Testis (tissue), 2 donors: ENCODE measurements around the gene ARHGAP27.

Experiments
- POLR2A ChIP-seq: fragments of 450-650 bp; IDR thresholded peaks from one replicate; pipeline ENCODE4 v1.6.1; 2017; ENCODE audit warnings: antibody characterized with exemption, mild to moderate bottlenecking, moderate library complexity
- TF ChIP-seq, protein P1 (sequence below), 3 experiments: fragments of 450-650 bp in 2 of 3; fragments of 200-600 bp in 1 of 3; sonication (generic) in 1 of 3; IDR thresholded peaks; one replicate each; pipeline ENCODE4 v1.5.1; 2016 to 2019; ENCODE audit warnings: antibody characterized with exemption in 3 of 3, mild to moderate bottlenecking in 2 of 3, moderate library complexity in 1 of 3

DNA sequence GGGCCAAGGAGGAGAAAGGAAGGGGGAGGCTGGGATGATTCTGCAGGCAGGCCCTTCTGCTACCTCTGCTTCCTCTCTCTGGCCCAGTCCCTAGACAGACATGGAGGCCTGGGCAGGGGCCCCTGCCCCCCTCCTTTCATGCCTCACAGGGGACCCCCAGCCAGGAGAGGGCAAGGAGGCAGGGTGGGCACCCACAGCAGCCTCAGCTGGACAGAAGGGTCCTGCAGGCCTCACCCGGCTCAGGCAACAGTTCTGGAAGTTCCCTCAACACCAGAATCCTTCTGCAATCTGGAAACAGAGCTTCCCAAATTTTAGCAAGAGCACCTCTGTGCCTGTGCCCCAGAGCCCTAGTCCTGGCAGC lies 8.7 kb downstream of the ARHGAP27 start:
- TF ChIP-seq, protein P1, sequence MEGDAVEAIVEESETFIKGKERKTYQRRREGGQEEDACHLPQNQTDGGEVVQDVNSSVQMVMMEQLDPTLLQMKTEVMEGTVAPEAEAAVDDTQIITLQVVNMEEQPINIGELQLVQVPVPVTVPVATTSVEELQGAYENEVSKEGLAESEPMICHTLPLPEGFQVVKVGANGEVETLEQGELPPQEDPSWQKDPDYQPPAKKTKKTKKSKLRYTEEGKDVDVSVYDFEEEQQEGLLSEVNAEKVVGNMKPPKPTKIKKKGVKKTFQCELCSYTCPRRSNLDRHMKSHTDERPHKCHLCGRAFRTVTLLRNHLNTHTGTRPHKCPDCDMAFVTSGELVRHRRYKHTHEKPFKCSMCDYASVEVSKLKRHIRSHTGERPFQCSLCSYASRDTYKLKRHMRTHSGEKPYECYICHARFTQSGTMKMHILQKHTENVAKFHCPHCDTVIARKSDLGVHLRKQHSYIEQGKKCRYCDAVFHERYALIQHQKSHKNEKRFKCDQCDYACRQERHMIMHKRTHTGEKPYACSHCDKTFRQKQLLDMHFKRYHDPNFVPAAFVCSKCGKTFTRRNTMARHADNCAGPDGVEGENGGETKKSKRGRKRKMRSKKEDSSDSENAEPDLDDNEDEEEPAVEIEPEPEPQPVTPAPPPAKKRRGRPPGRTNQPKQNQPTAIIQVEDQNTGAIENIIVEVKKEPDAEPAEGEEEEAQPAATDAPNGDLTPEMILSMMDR (IDR thresholded peaks at IDR 0.05), result no peak
- no peak for TF ChIP-seq POLR2A
